ENCODE results near the gene PPP2R2C.

The PPP2R2C gene

GRCh38 chr4:6404611-6405396 is 67.6 kb downstream of the PPP2R2C start:
- Mint-ChIP-seq H3K27me3 (ENCODE audit: low read depth) (peaks cover 45% of the 10 kb centered on the region), H3K4me1 (ENCODE audit: low read depth) (no peaks in the 10 kb centered on the region), H3K9me3 (no peaks in the 10 kb centered on the region), H3K27ac (no peak overlapping the region), H3K36me3 (ENCODE audit: low read depth) (no peaks in the 10 kb centered on the region), H3K4me3 (no peak overlapping the region)

- Mint-ChIP-seq H3K4me1 (ENCODE audit: low read depth) (no peaks in the 10 kb centered on the region), H3K36me3 (ENCODE audit: low read depth) (no peaks in the 10 kb centered on the region), H3K27ac (no peak overlapping the region), H3K4me3 (no peak overlapping the region), H3K27me3 (ENCODE audit: low read depth) (peaks cover 45% of the 10 kb centered on the region), H3K9me3 (no peaks in the 10 kb centered on the region)
Observed at GRCh38 chr4:6403400-6403685, 69.1 kb downstream of the PPP2R2C start.

- Mint-ChIP-seq H3K36me3 (ENCODE audit: low read depth) (no peaks in the 10 kb centered on the region), H3K4me3 (no peak overlapping the region), H3K4me1 (ENCODE audit: low read depth) (no peaks in the 10 kb centered on the region), H3K27me3 (ENCODE audit: low read depth) (peaks cover 45% of the 10 kb centered on the region), H3K9me3 (no peaks in the 10 kb centered on the region), H3K27ac (no peak overlapping the region)
Observed at GRCh38 chr4:6402566-6403399, 69.6 kb downstream of the PPP2R2C start.

DNA sequence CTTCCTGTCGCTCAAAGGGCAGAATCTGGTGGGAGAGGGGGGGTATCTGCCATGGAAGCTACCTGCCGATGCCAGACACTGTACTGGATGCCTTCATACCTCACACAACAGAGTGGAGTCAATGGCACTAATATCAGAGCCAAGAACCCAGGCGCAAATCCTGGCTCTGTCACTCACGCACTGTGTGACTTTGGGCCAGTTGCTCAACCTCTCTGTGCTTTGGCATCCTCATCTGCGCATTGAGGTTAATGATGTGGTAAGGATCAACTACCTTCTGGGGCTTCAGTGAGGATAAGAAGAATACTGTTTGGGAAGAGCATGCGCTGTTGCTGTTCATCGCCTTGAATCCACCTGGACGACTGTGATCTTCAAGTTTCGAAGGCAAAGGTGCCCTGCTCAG is 70.6 kb downstream of the PPP2R2C start:
- Mint-ChIP-seq H3K4me1 (ENCODE audit: low read depth) (no peaks in the 10 kb centered on the region), H3K9me3 (no peaks in the 10 kb centered on the region), H3K27me3 (ENCODE audit: low read depth) (peaks cover 43% of the 10 kb centered on the region), H3K36me3 (ENCODE audit: low read depth) (no peaks in the 10 kb centered on the region), H3K4me3 (no peak overlapping the region), H3K27ac (no peak overlapping the region)

- Mint-ChIP-seq H3K9me3 (no peaks in the 10 kb centered on the region), H3K27me3 (ENCODE audit: low read depth) (peaks cover 5% of the 10 kb centered on the region), H3K27ac (no peak overlapping the region), H3K36me3 (ENCODE audit: low read depth) (no peaks in the 10 kb centered on the region), H3K4me3 (no peak overlapping the region), H3K4me1 (ENCODE audit: low read depth) (no peaks in the 10 kb centered on the region)
Observed at GRCh38 chr4:6396696-6397236, 75.6 kb downstream of the PPP2R2C start.

GRCh38 chr4:6395466-6396228 is 76.8 kb downstream of the PPP2R2C start:
- no peak overlapping the region for H3K27ac Mint-ChIP-seq
- H3K36me3 Mint-ChIP-seq (ENCODE audit: low read depth), result no peaks in the 10 kb centered on the region
- H3K4me1 Mint-ChIP-seq (ENCODE audit: low read depth), result no peaks in the 10 kb centered on the region
- H3K9me3 Mint-ChIP-seq, result no peaks in the 10 kb centered on the region
- H3K4me3 Mint-ChIP-seq, result no peak overlapping the region
- no peaks in the 10 kb centered on the region for H3K27me3 Mint-ChIP-seq (ENCODE audit: low read depth)

DNA sequence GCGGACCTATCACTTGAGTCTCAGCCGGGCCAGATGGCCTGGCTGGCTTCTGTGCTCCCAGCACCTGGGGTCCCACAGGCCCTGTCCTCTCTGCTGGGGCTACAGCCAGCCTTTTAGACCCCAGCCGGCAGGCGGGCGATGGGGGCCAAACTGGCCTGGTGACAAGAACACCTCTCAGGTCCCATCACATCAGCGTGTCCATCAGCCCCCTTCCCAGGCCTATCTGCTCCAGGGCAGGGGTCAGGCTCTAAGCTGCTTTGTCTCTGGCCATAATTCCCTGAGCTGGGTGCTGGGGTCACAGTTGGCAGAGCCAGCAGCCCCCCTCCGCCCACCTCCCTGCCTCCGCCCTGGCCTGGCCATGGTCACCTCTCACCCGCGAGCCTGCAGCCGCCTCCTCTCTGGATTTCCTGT is 77.7 kb downstream of the PPP2R2C start:
- H3K9me3 Mint-ChIP-seq, result no peaks in the 10 kb centered on the region
- no peak overlapping the region for H3K27ac Mint-ChIP-seq
- H3K27me3 Mint-ChIP-seq (ENCODE audit: low read depth), result no peaks in the 10 kb centered on the region
- H3K4me1 Mint-ChIP-seq (ENCODE audit: low read depth), result no peaks in the 10 kb centered on the region
- no peak overlapping the region for H3K4me3 Mint-ChIP-seq
- H3K36me3 Mint-ChIP-seq (ENCODE audit: low read depth), result no peaks in the 10 kb centered on the region

DNA sequence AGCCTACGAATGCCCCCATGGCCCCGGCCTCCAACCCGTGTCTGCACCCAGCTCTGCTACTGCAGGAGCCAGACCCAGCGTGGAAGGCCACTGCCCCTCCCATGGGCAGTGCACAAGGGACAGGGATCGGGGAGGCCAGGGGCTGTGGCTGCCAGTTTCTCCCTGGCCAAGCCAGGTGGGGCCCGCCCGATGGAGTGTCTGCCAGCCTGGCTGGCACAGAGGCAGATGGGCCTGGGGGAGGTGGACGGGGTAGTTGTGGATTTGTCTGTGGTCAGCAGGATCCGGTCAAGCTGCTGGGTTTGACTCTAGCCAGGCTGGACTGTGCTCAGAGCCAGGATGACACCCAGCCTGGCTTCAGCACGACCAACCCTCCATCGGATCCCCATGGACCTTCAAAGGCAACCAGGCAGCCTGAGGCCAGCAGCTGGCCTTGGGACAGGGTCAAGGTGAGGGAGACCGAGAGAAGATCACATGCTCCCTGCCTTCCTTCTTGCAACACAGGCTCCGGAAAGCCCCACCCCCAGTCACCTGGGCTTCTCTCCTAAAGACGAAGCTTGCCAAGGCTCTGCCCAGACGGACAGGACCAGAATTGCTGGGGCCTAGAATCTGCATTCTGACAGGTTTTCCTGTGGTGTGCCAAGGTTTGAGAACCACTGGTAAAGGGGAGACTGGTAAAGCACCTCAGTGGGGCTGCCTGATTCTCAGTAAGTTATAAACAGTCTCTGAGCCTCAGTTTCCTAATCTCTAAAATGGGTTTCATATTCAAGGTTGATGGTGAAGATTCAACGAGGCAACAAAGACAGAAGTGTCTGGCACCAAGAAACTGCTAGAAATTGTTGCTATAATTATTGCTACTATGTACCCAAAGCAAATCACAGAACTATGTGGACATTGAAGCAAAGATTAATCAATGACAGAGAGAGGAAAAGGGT is 78.6 kb downstream of the PPP2R2C start:
- Mint-ChIP-seq H3K4me3 (no peak overlapping the region), H3K4me1 (ENCODE audit: low read depth) (no peaks in the 10 kb centered on the region)

GRCh38 chr4:6393066-6393465 is 79.3 kb downstream of the PPP2R2C start:
- no peaks in the 10 kb centered on the region for H3K36me3 Mint-ChIP-seq (ENCODE audit: low read depth)
- no peaks in the 10 kb centered on the region for H3K4me1 Mint-ChIP-seq (ENCODE audit: low read depth)
- no peak overlapping the region for H3K4me3 Mint-ChIP-seq
- no peaks in the 10 kb centered on the region for H3K9me3 Mint-ChIP-seq
- H3K27me3 Mint-ChIP-seq (ENCODE audit: low read depth), result peaks cover 3% of the 10 kb centered on the region
- no peak overlapping the region for H3K27ac Mint-ChIP-seq

More for the DNA sequence above, 78.6 kb downstream of the PPP2R2C start:
- no peaks in the 10 kb centered on the region for H3K9me3 Mint-ChIP-seq
- no peaks in the 10 kb centered on the region for H3K36me3 Mint-ChIP-seq (ENCODE audit: low read depth)
- no peaks in the 10 kb centered on the region for H3K27me3 Mint-ChIP-seq (ENCODE audit: low read depth)
- no peak overlapping the region for H3K27ac Mint-ChIP-seq

GRCh38 chr4:6392407-6392806 is 80.0 kb downstream of the PPP2R2C start:
- no peak overlapping the region for H3K4me3 Mint-ChIP-seq
- H3K27ac Mint-ChIP-seq, result no peak overlapping the region
- H3K9me3 Mint-ChIP-seq, result no peaks in the 10 kb centered on the region
- no peaks in the 10 kb centered on the region for H3K4me1 Mint-ChIP-seq (ENCODE audit: low read depth)
- peaks cover 3% of the 10 kb centered on the region for H3K27me3 Mint-ChIP-seq (ENCODE audit: low read depth)
- no peaks in the 10 kb centered on the region for H3K36me3 Mint-ChIP-seq (ENCODE audit: low read depth)

DNA sequence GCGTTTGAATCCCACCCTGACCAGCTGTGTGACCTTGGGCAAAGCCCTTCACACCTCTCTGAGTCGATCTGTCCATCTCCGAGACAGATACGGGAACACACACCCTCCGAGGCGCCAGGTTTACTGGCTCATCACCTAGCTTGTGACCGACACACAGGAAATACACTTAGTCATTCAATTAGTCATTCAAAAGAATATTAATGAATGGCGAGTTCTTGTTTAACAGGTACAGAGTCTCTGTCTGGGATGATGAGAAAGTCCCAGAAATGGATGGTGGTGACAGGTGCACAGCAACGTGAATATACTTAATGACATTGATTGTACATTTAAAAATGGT is 80.6 kb downstream of the PPP2R2C start:
- Mint-ChIP-seq H3K4me3 (no peak overlapping the region), H3K36me3 (ENCODE audit: low read depth) (no peaks in the 10 kb centered on the region), H3K27ac (no peak overlapping the region), H3K4me1 (ENCODE audit: low read depth) (no peaks in the 10 kb centered on the region), H3K27me3 (ENCODE audit: low read depth) (peaks cover 3% of the 10 kb centered on the region), H3K9me3 (no peaks in the 10 kb centered on the region)

GRCh38 chr4:6391186-6391851 is 81.1 kb downstream of the PPP2R2C start:
- Mint-ChIP-seq H3K4me1 (ENCODE audit: low read depth) (no peaks in the 10 kb centered on the region), H3K9me3 (no peaks in the 10 kb centered on the region), H3K27me3 (ENCODE audit: low read depth) (peaks cover 3% of the 10 kb centered on the region), H3K27ac (no peak overlapping the region), H3K4me3 (no peak overlapping the region), H3K36me3 (ENCODE audit: low read depth) (no peaks in the 10 kb centered on the region)

GRCh38 chr4:6390356-6390755 is 82.1 kb downstream of the PPP2R2C start:
- no peaks in the 10 kb centered on the region for H3K36me3 Mint-ChIP-seq (ENCODE audit: low read depth)
- H3K27ac Mint-ChIP-seq, result no peak overlapping the region
- no peaks in the 10 kb centered on the region for H3K9me3 Mint-ChIP-seq
- no peaks in the 10 kb centered on the region for H3K4me1 Mint-ChIP-seq (ENCODE audit: low read depth)
- H3K4me3 Mint-ChIP-seq, result no peak overlapping the region
- H3K27me3 Mint-ChIP-seq (ENCODE audit: low read depth), result peaks cover 3% of the 10 kb centered on the region

Data from T-helper 1 cell treated with Interleukin-12 subunit alpha and Interleukin-12 subunit beta and Interleukin-4 antibody, amounts not matched to agents 30 μg/mL and 1 μg/mL, for 36 hours (primary cell).